ENCODE measurements around the gene CYFIP1.
A peak's percentile ranks its signal among the peaks of the same experiment; 100 is the strongest.
"Not testable (repeated sequence)": the region's sequence is repeated elsewhere in the genome, so short reads cannot be mapped to it uniquely, and the experiment has no call there.

The CYFIP1 gene

GRCh38 chr15:22980189-22981050 is at the start of gene CYFIP1:
Gene CYFIP1, minus strand, starts transcription at chr15:22980368. Its CDS starts 33,083 bp downstream, at chr15:22947285.
- no peak for DNase-seq (ENCODE audit: low spot score)

- DNase-seq (ENCODE audit: low spot score): no peak
These were observed 46.0 kb upstream of the CYFIP1 start for GRCh38 chr15:23026218-23026617.

GRCh38 chr15:23022156-23022555 is 42.0 kb upstream of the CYFIP1 start:
- DNase-seq (ENCODE audit: low spot score): no peak

GRCh38 chr15:23014394-23015000 is 34.3 kb upstream of the CYFIP1 start:
- DNase-seq (ENCODE audit: low spot score): no peak

- no peak for DNase-seq (ENCODE audit: low spot score)
These were observed 33.5 kb upstream of the CYFIP1 start for GRCh38 chr15:23013681-23014080.

GRCh38 chr15:23012616-23013015 is 32.4 kb upstream of the CYFIP1 start:
- not testable (repeated sequence) for DNase-seq (ENCODE audit: low spot score)

- DNase-seq (ENCODE audit: low spot score): no peak
These were observed 23.6 kb upstream of the CYFIP1 start for GRCh38 chr15:23003736-23004135.

- no peak for DNase-seq (ENCODE audit: low spot score)
These were observed 22.8 kb upstream of the CYFIP1 start for GRCh38 chr15:23002920-23003319.

GRCh38 chr15:22995795-22996194 is 15.6 kb upstream of the CYFIP1 start:
- DNase-seq (ENCODE audit: low spot score): no peak

- no peak for DNase-seq (ENCODE audit: low spot score)
These were observed 11.8 kb upstream of the CYFIP1 start for GRCh38 chr15:22992024-22992326.

GRCh38 chr15:22989576-22990477 is 9.7 kb upstream of the CYFIP1 start:
- DNase-seq (ENCODE audit: low spot score): no peak

GRCh38 chr15:22988811-22989210 is 8.6 kb upstream of the CYFIP1 start:
- DNase-seq (ENCODE audit: low spot score): no peak

GRCh38 chr15:22981931-22982330 is 1.8 kb upstream of the CYFIP1 start:
- DNase-seq (ENCODE audit: low spot score): not testable (repeated sequence)

- no peak for DNase-seq (ENCODE audit: low spot score)
These were observed 1.1 kb upstream of the CYFIP1 start for GRCh38 chr15:22981051-22981840.

GRCh38 chr15:22979238-22980188 is 655 bp downstream of the CYFIP1 start:
- no peak for DNase-seq (ENCODE audit: low spot score)

- no peak for DNase-seq (ENCODE audit: low spot score)
These were observed 1.4 kb downstream of the CYFIP1 start for GRCh38 chr15:22978691-22979237.

- peak; percentile 84 for DNase-seq (ENCODE audit: low spot score)
These were observed 5.4 kb downstream of the CYFIP1 start for GRCh38 chr15:22974745-22975144.

- no peak for DNase-seq (ENCODE audit: low spot score)
These were observed 6.2 kb downstream of the CYFIP1 start for GRCh38 chr15:22973987-22974386.

GRCh38 chr15:22973286-22973685 is 6.9 kb downstream of the CYFIP1 start:
- peak; percentile 77 for DNase-seq (ENCODE audit: low spot score)

GRCh38 chr15:22969489-22969888 is 10.7 kb downstream of the CYFIP1 start:
- no peak for DNase-seq (ENCODE audit: low spot score)
